Stimulated activated CD4-positive, alpha-beta T cell treated with anti-CD3 and anti-CD28 coated beads, Interleukin-1b, Interleukin-23, amount 100 ng/mL, for 48 hours (primary cell): Measurements from ENCODE around the gene ZFC3H1.
"Not testable (repeated sequence)": the region's sequence is repeated elsewhere in the genome, so short reads cannot be mapped to it uniquely, and the experiment has no call there.

Experiments used
- DNase-seq: peaks from one replicate; pipeline ENCODE4 v3.0.0-alpha.2; 2020

ZFC3H1 gene

GRCh38 chr12:71626098-71626497, 37.5 kb downstream of the ZFC3H1 start:
- DNase-seq: no peak

- DNase-seq: no peak
Measured at GRCh38 chr12:71625476-71625875, 38.2 kb downstream of the ZFC3H1 start.

- no peak for DNase-seq
Measured at GRCh38 chr12:71621938-71622337, 41.7 kb downstream of the ZFC3H1 start.

GRCh38 chr12:71610031-71610795, 53.4 kb downstream of the ZFC3H1 start:
- no peak for DNase-seq

GRCh38 chr12:71607494-71608330, 55.9 kb downstream of the ZFC3H1 start:
- DNase-seq: no peak

GRCh38 chr12:71605039-71605438, 58.6 kb downstream of the ZFC3H1 start:
- no peak for DNase-seq

GRCh38 chr12:71602761-71603577, 60.7 kb downstream of the ZFC3H1 start:
- DNase-seq: no peak

GRCh38 chr12:71601546-71601945, 62.1 kb downstream of the ZFC3H1 start:
- no peak for DNase-seq

- DNase-seq: no peak
Measured at GRCh38 chr12:71599210-71599609, 64.4 kb downstream of the ZFC3H1 start.

- no peak for DNase-seq
Measured at GRCh38 chr12:71594214-71594948, 69.3 kb downstream of the ZFC3H1 start.

- DNase-seq: no peak
Measured at GRCh38 chr12:71592841-71593240, 70.8 kb downstream of the ZFC3H1 start.

GRCh38 chr12:71591601-71592000, 72.0 kb downstream of the ZFC3H1 start:
- DNase-seq: no peak

- DNase-seq: no peak
Measured at GRCh38 chr12:71589478-71589881, 74.2 kb downstream of the ZFC3H1 start.

GRCh38 chr12:71587012-71587411, 76.6 kb downstream of the ZFC3H1 start:
- DNase-seq: no peak

GRCh38 chr12:71585218-71585617, 78.4 kb downstream of the ZFC3H1 start:
- DNase-seq: no peak

GRCh38 chr12:71584356-71584755, 79.3 kb downstream of the ZFC3H1 start:
- DNase-seq: no peak

GRCh38 chr12:71582925-71583324, 80.7 kb downstream of the ZFC3H1 start:
- no peak for DNase-seq

GRCh38 chr12:71581206-71581605, 82.4 kb downstream of the ZFC3H1 start:
- DNase-seq: no peak

- no peak for DNase-seq
Measured at GRCh38 chr12:71578694-71579258, 84.9 kb downstream of the ZFC3H1 start.

- no peak for DNase-seq
Measured at GRCh38 chr12:71576496-71576895, 87.2 kb downstream of the ZFC3H1 start.

- DNase-seq: not testable (repeated sequence)
Measured at GRCh38 chr12:71569885-71570284, 93.8 kb downstream of the ZFC3H1 start.

- no peak for DNase-seq
Measured at GRCh38 chr12:71567537-71567936, 96.1 kb downstream of the ZFC3H1 start.
